K562 (cell line): ENCODE measurements around the gene DDX55. TPM values are rescaled to one million over a fixed set of nuclear protein-coding genes. Genes with fewer than 3 reads are reported as not detected.
A peak's percentile ranks its signal among the peaks of the same experiment; 100 is the strongest.

Source experiments
- BHLHE40 ChIP-seq: IDR thresholded peaks from 2 replicates; pipeline ENCODE4 v1.6.1; 2011; ENCODE audit warnings: low read length, improper control_type of control experiment
- HMG20B ChIP-seq: fragments of 250-450 bp; sonication (Bioruptor Pico); IDR thresholded peaks from 2 replicates; pipeline ENCODE4 v1.5.0; 2021; ENCODE audit warnings: mild to moderate bottlenecking
- KAT2B ChIP-seq: IDR thresholded peaks from one replicate; pipeline ENCODE4 v1.6.1; 2012; ENCODE audit warnings: low read depth, mild to moderate bottlenecking, control low read depth, inconsistent platforms, low read length, moderate library complexity
- NR1H2 ChIP-seq: sonication (generic); formaldehyde crosslinking; IDR thresholded peaks from 2 replicates; pipeline ENCODE4 v1.4.0; 2020; ENCODE audit warnings: mild to moderate bottlenecking, missing genetic modification reagents
- POLR2G ChIP-seq: fragments of 200-400 bp; formaldehyde crosslinking; IDR thresholded peaks from 2 replicates; pipeline ENCODE4 v1.6.1; 2017; ENCODE audit warnings: low read depth, mild to moderate bottlenecking, antibody characterized with exemption, low read length, moderate library complexity
- RBM14 ChIP-seq: fragments of 200-400 bp; formaldehyde crosslinking; IDR thresholded peaks from 2 replicates; pipeline ENCODE4 v1.6.1; 2018; ENCODE audit warnings: low read depth, mild to moderate bottlenecking, low read length, moderate library complexity, borderline replicate concordance; ENCODE audit not compliant: insufficient read depth
- SREBF2 ChIP-seq: sonication (generic); formaldehyde crosslinking; IDR thresholded peaks from 2 replicates; pipeline ENCODE4 v1.4.0; 2020; ENCODE audit warnings: mild to moderate bottlenecking, missing genetic modification reagents
- TCF7L2 ChIP-seq: fragments of 150-350 bp; IDR thresholded peaks from 2 replicates; pipeline ENCODE4 v1.6.1; 2016; ENCODE audit warnings: low read depth, mild to moderate bottlenecking, low read length, moderate library complexity
- ZC3H4 ChIP-seq: sonication (generic); formaldehyde crosslinking; IDR thresholded peaks from 2 replicates; pipeline ENCODE4 v1.9.0; 2021; ENCODE audit warnings: missing genetic modification reagents, borderline replicate concordance
- ZNF23 ChIP-seq: fragments of 250-450 bp; sonication (Bioruptor Pico); IDR thresholded peaks from 2 replicates; pipeline ENCODE4 v1.4.0; 2020; ENCODE audit warnings: mild to moderate bottlenecking
- ZNF436 ChIP-seq: fragments of 250-450, 450-650 bp; sonication (Bioruptor Pico); formaldehyde crosslinking; IDR thresholded peaks from 2 replicates; pipeline ENCODE4 v1.7.0; 2020; ENCODE audit warnings: mild to moderate bottlenecking
- polyA plus RNA-seq, 8 experiments: library from polyadenylated mRNA; depleted of rRNA in 4 of 8; stranded (reverse) in 5 of 8; unstranded in 3 of 8; fragments of >200 nt; fragmentation: Nextera tagmentation in 2 of 8; fragmentation: Illumina TruSeq in 1 of 8; extraction: Ambion mirVana in 2 of 8; extraction: Trizol in 1 of 8; gene quantifications; 2 replicates each; pipeline versions ENCODE4 v1.2.1 to v1.2.3, GENCODE V29; 2011 to 2014; ENCODE audit warnings: inconsistent platforms in 1 of 8, missing spikeins in 1 of 8
- total RNA-seq, 7 experiments: library from RNA; depleted of rRNA in 6 of 7; stranded (reverse); fragments of >200 nt in 6 of 7; fragmentation: Illumina TruSeq in 2 of 7; extraction: Trizol in 2 of 7; gene quantifications; 2 replicates each; pipeline versions ENCODE4 v1.2.1 to v1.2.3, GENCODE V29; 2011 to 2021; ENCODE audit warnings: low replicate concordance in 1 of 7
- TF ChIP-seq, protein P1 (sequence below): fragments of 450-650 bp; IDR thresholded peaks from 2 replicates; pipeline ENCODE4 v1.7.1; 2018; ENCODE audit warnings: mild to moderate bottlenecking, low read depth; ENCODE audit not compliant: partially characterized antibody
- TF ChIP-seq, protein P2 (sequence below), 2 experiments: IDR thresholded peaks; 2 replicates each; pipeline ENCODE4 v1.6.1; 2011; ENCODE audit warnings: borderline replicate concordance in 1 of 2, control low read depth in 1 of 2, low read depth in 1 of 2, low read length in 1 of 2, mild to moderate bottlenecking in 1 of 2, mixed read lengths in 1 of 2, moderate library complexity in 1 of 2; ENCODE audit not compliant: insufficient read depth in 1 of 2, insufficient read length in 1 of 2, poor library complexity in 1 of 2, severe bottlenecking in 1 of 2; ENCODE audit errors: extremely low read depth in 1 of 2
- TF ChIP-seq, protein P3 (sequence below): fragments of 150-350 bp; IDR thresholded peaks from 2 replicates; pipeline ENCODE4 v1.6.1; 2014; ENCODE audit warnings: low read depth, mild to moderate bottlenecking, low read length, borderline replicate concordance
- TF ChIP-seq, protein P4 (sequence below): sonication (generic); formaldehyde crosslinking; IDR thresholded peaks from 2 replicates; pipeline ENCODE4 v1.5.0; 2020; ENCODE audit warnings: missing genetic modification reagents
- TF ChIP-seq, protein P5 (sequence below): sonication (generic); formaldehyde crosslinking; IDR thresholded peaks from 2 replicates; pipeline ENCODE4 v1.8.0; 2022; ENCODE audit warnings: missing genetic modification reagents, mild to moderate bottlenecking, borderline replicate concordance

The DDX55 gene
- total and polyA plus RNA-seq, 9 of the 15 experiments (the other 6 are each of a cell fraction or from before 2014, with no cell fraction given): 10.6 to 71.0 (median 60.9) TPM

DNA sequence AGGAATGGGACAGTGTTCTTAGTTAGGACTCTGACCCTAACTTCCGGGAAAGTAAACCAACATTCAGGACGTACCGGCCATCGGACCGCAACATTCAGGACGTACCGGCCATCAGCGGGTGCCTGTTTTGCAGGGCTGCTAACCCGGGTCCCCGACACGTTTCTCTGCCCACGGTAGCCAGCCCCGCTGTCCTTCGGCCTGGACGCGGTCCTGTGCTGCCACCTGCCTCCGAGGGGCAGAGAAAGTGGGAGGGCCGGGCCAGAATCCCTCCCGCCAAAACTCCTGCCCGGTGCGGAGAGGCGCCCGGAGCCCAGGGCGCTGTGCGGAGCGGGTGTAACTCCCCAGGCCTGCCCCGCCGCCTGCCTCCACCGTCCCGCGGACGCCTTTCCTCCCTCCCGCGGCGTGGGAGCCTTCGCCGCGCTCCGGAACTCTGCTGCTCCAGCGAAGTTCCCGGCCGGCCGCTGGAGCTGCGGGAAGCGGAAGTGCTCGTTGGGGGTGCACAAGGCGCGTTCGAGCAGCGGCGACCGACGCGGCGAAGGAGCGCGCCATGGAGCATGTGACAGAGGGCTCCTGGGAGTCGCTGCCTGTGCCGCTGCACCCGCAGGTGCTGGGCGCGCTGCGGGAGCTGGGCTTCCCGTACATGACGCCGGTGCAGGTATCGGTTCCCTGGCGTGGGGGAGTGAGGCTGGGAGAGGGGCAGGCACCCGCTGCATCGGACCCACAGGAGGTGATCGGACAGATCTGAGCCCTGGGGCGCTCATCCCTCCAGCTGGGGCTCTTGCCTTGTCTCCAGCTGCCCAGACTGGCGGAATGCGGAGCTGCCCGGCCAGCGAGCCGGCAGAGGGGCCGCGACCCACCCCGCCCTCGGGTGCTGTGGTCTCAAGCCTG lies at the start of gene DDX55 (continued):
- TF ChIP-seq, protein P1, sequence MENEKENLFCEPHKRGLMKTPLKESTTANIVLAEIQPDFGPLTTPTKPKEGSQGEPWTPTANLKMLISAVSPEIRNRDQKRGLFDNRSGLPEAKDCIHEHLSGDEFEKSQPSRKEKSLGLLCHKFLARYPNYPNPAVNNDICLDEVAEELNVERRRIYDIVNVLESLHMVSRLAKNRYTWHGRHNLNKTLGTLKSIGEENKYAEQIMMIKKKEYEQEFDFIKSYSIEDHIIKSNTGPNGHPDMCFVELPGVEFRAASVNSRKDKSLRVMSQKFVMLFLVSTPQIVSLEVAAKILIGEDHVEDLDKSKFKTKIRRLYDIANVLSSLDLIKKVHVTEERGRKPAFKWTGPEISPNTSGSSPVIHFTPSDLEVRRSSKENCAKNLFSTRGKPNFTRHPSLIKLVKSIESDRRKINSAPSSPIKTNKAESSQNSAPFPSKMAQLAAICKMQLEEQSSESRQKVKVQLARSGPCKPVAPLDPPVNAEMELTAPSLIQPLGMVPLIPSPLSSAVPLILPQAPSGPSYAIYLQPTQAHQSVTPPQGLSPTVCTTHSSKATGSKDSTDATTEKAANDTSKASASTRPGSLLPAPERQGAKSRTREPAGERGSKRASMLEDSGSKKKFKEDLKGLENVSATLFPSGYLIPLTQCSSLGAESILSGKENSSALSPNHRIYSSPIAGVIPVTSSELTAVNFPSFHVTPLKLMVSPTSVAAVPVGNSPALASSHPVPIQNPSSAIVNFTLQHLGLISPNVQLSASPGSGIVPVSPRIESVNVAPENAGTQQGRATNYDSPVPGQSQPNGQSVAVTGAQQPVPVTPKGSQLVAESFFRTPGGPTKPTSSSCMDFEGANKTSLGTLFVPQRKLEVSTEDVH: peak; percentile 98
- TF ChIP-seq TCF7L2: no peak
- peak; percentile 98 for TF ChIP-seq POLR2G
- TF ChIP-seq, protein P2, sequence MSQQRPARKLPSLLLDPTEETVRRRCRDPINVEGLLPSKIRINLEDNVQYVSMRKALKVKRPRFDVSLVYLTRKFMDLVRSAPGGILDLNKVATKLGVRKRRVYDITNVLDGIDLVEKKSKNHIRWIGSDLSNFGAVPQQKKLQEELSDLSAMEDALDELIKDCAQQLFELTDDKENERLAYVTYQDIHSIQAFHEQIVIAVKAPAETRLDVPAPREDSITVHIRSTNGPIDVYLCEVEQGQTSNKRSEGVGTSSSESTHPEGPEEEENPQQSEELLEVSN (IDR thresholded peaks at IDR 0.05; ENCODE audit: borderline replicate concordance in 1 of 2, extremely low read depth in 1 of 2, insufficient read depth in 1 of 2, insufficient read length in 1 of 2, low read depth in 1 of 2, low read length in 1 of 2, poor library complexity in 1 of 2, severe bottlenecking in 1 of 2): peak; percentile 83 to 91
- TF ChIP-seq ZNF23 (CRISPR knock-in tag): no peak
- TF ChIP-seq NR1H2 (CRISPR knock-in tag): peak; percentile 30; the same call in 1 of the 2 replicates
- TF ChIP-seq BHLHE40: peak; percentile 57; the same call in 1 of the 2 replicates
- TF ChIP-seq, protein P3, sequence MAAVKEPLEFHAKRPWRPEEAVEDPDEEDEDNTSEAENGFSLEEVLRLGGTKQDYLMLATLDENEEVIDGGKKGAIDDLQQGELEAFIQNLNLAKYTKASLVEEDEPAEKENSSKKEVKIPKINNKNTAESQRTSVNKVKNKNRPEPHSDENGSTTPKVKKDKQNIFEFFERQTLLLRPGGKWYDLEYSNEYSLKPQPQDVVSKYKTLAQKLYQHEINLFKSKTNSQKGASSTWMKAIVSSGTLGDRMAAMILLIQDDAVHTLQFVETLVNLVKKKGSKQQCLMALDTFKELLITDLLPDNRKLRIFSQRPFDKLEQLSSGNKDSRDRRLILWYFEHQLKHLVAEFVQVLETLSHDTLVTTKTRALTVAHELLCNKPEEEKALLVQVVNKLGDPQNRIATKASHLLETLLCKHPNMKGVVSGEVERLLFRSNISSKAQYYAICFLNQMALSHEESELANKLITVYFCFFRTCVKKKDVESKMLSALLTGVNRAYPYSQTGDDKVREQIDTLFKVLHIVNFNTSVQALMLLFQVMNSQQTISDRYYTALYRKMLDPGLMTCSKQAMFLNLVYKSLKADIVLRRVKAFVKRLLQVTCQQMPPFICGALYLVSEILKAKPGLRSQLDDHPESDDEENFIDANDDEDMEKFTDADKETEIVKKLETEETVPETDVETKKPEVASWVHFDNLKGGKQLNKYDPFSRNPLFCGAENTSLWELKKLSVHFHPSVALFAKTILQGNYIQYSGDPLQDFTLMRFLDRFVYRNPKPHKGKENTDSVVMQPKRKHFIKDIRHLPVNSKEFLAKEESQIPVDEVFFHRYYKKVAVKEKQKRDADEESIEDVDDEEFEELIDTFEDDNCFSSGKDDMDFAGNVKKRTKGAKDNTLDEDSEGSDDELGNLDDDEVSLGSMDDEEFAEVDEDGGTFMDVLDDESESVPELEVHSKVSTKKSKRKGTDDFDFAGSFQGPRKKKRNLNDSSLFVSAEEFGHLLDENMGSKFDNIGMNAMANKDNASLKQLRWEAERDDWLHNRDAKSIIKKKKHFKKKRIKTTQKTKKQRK: no peak
- 0 out of 2 replicates have a peak, but pooled peaks have one; percentile 22 for TF ChIP-seq ZC3H4 (CRISPR knock-in tag)
- TF ChIP-seq, protein P4, sequence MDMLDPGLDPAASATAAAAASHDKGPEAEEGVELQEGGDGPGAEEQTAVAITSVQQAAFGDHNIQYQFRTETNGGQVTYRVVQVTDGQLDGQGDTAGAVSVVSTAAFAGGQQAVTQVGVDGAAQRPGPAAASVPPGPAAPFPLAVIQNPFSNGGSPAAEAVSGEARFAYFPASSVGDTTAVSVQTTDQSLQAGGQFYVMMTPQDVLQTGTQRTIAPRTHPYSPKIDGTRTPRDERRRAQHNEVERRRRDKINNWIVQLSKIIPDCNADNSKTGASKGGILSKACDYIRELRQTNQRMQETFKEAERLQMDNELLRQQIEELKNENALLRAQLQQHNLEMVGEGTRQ (CRISPR knock-in tag): peak; percentile 77
- TF ChIP-seq RBM14: no peak
- TF ChIP-seq, protein P5, sequence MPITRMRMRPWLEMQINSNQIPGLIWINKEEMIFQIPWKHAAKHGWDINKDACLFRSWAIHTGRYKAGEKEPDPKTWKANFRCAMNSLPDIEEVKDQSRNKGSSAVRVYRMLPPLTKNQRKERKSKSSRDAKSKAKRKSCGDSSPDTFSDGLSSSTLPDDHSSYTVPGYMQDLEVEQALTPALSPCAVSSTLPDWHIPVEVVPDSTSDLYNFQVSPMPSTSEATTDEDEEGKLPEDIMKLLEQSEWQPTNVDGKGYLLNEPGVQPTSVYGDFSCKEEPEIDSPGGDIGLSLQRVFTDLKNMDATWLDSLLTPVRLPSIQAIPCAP (CRISPR knock-in tag): 0 out of 2 replicates have a peak, but pooled peaks have one; percentile 62
- no peak for TF ChIP-seq SREBF2 (CRISPR knock-in tag)
- no peak for TF ChIP-seq KAT2B
- TF ChIP-seq HMG20B (CRISPR knock-in tag): no peak
- TF ChIP-seq ZNF436 (CRISPR knock-in tag): no peak
